NB4 (cell line): ENCODE data around the gene NEK1.

ENCODE experiments used
- DNase-seq: peaks from one replicate; pipeline ENCODE4 v3.0.0; 2010; ENCODE audit warnings: low read depth
- H3K4me3 ChIP-seq: one replicate; pipeline ENCODE4 v1.5.1; 2011; ENCODE audit warnings: mild to moderate bottlenecking, low read depth, low read length, moderate library complexity
- MAX ChIP-seq: IDR thresholded peaks from 2 replicates; pipeline ENCODE4 v1.6.1; 2011; ENCODE audit warnings: low read depth, low read length
- MYC ChIP-seq: IDR thresholded peaks from 2 replicates; pipeline ENCODE4 v1.6.1; 2011; ENCODE audit warnings: low read depth, low read length
- POLR2A ChIP-seq: IDR thresholded peaks from 2 replicates; pipeline ENCODE4 v1.6.1; 2011; ENCODE audit warnings: mild to moderate bottlenecking; ENCODE audit not compliant: insufficient read length; ENCODE audit errors: extremely low read depth
- TF ChIP-seq, protein P1 (sequence below): IDR thresholded peaks from one replicate; pipeline ENCODE4 v1.5.1; 2012; ENCODE audit warnings: low read depth, low read length

The NEK1 gene

DNA sequence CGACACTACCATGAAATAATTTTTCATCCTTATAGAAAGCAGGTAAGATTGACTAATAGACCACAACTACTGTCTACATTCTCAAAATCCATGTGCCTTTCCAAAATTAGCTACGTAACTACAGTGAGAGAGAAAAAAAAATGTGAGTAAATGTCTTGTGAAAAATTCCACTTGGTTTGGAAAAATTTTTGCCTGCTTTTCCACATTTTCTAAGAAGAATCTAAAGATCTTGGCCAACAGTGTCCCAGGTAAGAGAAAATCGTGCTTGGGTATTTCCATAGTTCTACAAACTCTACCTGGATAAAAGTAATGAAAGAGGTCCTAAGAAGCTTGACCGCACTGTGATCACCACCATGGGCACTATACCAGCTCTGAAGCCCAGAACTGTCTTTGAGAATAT is 6.6 kb upstream of the NEK1 start:
- peak overlapping the region; percentile 99 for H3K4me3 ChIP-seq
- TF ChIP-seq POLR2A (no peak), MAX (no peak)
- DNase-seq, result no peak

DNA sequence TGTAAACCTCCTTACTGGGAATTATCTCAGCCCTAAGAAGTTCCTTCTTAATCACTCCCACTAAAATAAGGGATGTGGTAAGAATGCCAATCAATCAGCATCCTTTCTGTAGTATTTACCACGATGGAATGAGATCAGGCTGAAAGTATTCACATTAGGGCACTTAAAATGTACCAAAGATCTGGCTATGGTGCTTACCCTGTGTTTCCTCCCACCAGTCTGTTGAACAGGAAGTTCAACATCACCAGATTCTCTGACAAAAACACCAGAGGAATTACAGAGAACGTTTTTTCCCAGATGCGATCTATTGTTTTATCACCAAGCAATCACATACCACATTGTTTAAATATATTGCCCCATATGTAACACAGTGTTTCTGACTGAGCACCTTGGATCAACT is 5.9 kb upstream of the NEK1 start:
- no peak for DNase-seq
- no peak overlapping the region for H3K4me3 ChIP-seq

GRCh38 chr4:169617306-169617705 is 4.9 kb upstream of the NEK1 start:
- no peak overlapping the region for H3K4me3 ChIP-seq
- DNase-seq, result no peak
- TF ChIP-seq, protein P1, sequence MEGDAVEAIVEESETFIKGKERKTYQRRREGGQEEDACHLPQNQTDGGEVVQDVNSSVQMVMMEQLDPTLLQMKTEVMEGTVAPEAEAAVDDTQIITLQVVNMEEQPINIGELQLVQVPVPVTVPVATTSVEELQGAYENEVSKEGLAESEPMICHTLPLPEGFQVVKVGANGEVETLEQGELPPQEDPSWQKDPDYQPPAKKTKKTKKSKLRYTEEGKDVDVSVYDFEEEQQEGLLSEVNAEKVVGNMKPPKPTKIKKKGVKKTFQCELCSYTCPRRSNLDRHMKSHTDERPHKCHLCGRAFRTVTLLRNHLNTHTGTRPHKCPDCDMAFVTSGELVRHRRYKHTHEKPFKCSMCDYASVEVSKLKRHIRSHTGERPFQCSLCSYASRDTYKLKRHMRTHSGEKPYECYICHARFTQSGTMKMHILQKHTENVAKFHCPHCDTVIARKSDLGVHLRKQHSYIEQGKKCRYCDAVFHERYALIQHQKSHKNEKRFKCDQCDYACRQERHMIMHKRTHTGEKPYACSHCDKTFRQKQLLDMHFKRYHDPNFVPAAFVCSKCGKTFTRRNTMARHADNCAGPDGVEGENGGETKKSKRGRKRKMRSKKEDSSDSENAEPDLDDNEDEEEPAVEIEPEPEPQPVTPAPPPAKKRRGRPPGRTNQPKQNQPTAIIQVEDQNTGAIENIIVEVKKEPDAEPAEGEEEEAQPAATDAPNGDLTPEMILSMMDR, result no peak
- TF ChIP-seq MAX (no peak), MYC (no peak), POLR2A (no peak)

More for the DNA sequence above, 5.9 kb upstream of the NEK1 start:
- TF ChIP-seq MYC, result no peak
- TF ChIP-seq POLR2A, result no peak
- TF ChIP-seq, protein P1, result no peak
- no peak for TF ChIP-seq MAX

DNA sequence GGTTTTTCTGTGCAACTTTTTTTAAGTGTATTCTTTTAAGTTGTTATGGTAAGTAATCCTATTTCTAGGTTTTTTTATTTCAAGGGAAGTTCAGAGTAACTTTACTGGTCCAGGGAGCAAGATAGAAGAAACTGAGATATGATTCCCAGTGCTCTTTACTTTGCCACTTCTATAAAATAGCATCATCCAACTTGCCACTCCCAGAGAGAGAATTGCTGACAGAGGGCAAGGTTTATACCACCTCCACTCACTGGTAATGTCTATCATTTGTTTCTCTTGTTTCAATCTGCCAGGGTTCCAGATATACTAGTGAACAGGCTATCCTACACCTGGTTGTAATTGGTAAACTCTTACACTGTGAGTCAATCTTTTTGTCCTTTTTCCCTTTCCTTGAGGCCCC is 4.5 kb upstream of the NEK1 start:
- TF ChIP-seq MAX (no peak), POLR2A (no peak), MYC (no peak)
- TF ChIP-seq, protein P1, result no peak
- no peak overlapping the region for H3K4me3 ChIP-seq
- DNase-seq, result no peak

DNA sequence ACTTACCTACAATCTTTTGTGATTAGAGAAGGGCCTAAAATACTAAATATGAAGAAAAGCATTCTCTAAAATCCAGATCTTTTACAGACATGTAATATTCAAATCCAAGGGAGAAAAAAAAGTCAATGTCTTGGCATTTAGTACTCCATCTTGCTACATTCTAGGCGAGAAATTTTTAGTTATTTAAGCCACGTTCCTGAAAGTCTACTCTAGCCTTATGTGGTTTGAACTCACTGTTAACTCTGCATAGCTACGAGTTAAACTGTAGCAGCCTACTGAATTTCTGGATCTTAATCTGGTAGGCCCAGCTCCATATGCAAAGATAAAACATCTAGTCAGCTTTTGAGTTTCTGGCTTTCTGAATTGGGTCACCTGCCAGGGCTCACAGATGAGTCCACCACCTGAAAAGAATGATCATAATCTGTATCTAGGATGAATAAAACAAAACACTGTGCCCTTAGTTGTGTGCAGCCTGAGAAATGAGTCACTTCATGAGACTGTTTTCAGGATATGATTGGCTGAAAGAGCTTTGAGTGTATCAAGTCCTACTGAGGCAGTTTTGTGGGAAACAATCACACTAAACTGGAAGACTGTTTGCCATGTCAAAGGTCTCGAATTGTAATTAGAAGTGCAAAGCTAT is 3.2 kb upstream of the NEK1 start:
- TF ChIP-seq MYC (no peak), POLR2A (no peak), MAX (no peak)
- TF ChIP-seq, protein P1, result no peak
- no peak for DNase-seq
- H3K4me3 ChIP-seq, result no peak overlapping the region

DNA sequence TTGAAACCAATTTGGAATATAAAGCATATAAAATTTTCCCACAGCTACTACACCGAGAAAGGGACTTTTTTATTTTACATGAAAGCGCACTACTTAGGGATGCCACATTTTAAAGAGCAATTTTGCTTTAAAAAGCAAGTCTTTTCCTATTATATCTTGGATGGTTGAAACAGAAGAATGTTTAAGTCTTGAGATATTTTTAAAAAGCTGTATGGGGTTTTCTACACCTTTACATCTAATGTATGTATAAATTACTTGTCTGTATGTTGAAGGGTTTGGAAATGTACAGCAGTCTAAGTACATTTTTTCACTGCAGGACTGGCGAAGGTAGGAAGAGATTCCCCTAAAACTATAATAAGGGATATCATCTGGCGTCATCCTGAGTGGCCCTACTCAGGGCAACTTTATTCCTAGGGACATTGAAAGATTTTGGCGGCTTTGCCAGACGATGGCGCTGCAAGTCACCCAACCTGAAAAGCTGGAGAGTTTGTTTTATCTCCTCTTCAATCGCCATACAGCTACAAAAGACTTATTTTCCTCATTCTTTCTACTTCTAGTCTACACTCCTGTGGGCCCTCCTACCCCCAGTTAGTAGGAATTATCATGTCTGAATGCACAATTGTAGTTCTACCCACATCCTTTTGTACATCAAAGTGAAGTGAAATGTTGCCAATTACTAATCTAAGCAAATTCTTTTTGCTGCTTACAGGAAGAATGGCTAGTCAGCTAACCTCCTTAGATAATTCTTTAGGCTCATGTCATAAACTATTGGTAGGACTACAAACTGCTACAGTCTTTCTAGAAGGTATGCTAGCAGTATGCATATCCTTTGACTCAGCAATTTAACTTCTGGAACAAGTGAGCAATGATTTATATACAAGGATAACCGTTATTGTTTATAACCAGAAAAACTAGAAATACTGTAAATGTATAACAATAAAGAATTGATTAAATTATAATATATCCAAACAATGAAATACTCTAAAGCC is 782 bp upstream of the NEK1 start:
- peak; percentile 79 for DNase-seq
- peak overlapping the region; percentile 67 for H3K4me3 ChIP-seq
- TF ChIP-seq POLR2A (no peak), MYC (no peak)
- TF ChIP-seq, protein P1, result peak; percentile 68
